ENCODE data around the gene VILL.
A peak's percentile ranks its signal among the peaks of the same experiment; 100 is the strongest.

Gene VILL

DNA sequence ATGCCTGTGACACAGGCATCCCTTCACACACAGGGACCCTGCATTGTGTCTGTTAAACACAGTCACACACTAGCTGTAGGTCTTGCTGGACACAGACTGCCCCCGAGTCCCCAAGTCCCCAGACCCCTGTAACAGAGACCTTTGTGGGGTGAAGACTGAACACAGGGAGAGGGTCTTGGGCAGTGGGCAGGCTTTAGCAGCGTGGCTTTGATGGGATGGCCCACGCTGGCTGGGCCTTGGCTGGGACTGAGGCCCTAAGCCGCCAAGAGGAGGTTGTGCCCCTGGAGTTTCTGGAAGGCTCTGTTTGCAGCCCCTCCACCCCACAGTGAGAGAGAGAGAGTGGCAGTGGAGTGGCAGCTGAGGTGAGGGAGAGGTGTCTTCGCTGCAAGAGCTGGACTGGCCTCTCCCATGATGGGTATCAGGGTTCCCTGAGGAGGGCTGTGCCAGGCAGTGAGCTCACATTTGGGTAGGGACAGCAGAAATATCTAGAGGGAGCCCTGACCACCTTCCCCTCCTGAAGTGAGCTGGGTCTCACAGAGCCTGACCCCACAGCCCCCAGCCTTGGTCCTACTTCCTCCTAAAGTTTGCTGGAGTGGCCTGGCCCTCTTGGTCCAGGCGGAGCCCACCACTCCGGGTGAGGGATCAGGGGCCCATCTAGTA, 635 bp upstream of the VILL start:
- DNase-seq (ENCODE audit: insufficient read length) (no peak), FAIRE-seq (no peak)
- TF ChIP-seq POLR2A (IDR thresholded peaks at IDR 0.05; ENCODE audit: low read depth, low read length): no peak
- no peak for TF ChIP-seq TAF1 (IDR thresholded peaks at IDR 0.05; ENCODE audit: borderline replicate concordance, low read depth, low read length)
- no peak for TF ChIP-seq POLR2AphosphoS5 (IDR thresholded peaks at IDR 0.05; ENCODE audit: low read depth, low read length)

DNA sequence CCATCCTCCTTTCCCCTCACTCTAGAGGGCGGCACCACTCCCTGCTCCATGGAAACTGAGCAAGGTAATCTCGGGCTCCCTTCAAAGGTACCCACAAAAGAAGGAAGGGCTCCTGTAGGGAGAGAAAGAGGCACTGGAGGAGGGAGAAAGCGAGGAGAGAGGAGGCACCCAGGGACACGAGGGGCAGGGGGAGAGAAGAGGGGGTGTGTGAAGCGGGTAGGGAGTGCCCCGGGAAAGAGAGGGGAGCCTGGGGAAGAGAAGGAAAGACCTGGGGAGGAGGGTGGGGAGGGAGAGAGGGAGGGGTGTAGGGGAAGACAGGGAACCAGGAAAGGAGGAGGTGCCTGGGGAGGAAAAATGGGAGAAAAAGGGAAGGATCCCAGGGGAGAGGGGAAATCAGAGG, 523 bp downstream of the VILL start:
- FAIRE-seq: no peak
- DNase-seq (ENCODE audit: insufficient read length): no peak
- TF ChIP-seq POLR2AphosphoS5 (IDR thresholded peaks at IDR 0.05; ENCODE audit: low read depth, low read length): no peak
- TF ChIP-seq POLR2A (IDR thresholded peaks at IDR 0.05; ENCODE audit: low read depth, low read length): no peak
- TF ChIP-seq TAF1 (IDR thresholded peaks at IDR 0.05; ENCODE audit: borderline replicate concordance, low read depth, low read length): no peak

DNA sequence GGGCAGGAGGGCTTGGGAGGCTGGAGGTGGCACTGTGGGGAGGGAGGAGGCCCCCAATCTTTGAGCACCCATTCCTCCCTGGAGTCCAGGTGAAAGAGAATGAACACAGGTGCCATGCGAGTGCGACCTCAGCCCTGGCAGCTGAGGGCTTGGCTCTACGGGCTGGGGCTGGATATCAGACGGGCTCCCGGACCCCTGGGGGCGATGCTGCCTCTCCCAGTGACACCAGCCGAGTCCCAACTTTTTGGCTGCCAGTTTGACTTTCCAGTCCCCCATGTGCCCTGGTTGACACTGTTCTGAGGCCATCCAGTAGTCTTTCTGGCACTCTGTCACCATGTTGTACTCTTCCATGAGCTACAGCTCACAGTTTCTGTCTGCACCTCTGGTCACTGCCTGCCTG, 1.2 kb downstream of the VILL start:
- FAIRE-seq (no peak), DNase-seq (ENCODE audit: insufficient read length) (no peak)
- TF ChIP-seq POLR2A (IDR thresholded peaks at IDR 0.05; ENCODE audit: low read depth, low read length): no peak
- TF ChIP-seq TAF1 (IDR thresholded peaks at IDR 0.05; ENCODE audit: borderline replicate concordance, low read depth, low read length): no peak
- no peak for TF ChIP-seq POLR2AphosphoS5 (IDR thresholded peaks at IDR 0.05; ENCODE audit: low read depth, low read length)

DNA sequence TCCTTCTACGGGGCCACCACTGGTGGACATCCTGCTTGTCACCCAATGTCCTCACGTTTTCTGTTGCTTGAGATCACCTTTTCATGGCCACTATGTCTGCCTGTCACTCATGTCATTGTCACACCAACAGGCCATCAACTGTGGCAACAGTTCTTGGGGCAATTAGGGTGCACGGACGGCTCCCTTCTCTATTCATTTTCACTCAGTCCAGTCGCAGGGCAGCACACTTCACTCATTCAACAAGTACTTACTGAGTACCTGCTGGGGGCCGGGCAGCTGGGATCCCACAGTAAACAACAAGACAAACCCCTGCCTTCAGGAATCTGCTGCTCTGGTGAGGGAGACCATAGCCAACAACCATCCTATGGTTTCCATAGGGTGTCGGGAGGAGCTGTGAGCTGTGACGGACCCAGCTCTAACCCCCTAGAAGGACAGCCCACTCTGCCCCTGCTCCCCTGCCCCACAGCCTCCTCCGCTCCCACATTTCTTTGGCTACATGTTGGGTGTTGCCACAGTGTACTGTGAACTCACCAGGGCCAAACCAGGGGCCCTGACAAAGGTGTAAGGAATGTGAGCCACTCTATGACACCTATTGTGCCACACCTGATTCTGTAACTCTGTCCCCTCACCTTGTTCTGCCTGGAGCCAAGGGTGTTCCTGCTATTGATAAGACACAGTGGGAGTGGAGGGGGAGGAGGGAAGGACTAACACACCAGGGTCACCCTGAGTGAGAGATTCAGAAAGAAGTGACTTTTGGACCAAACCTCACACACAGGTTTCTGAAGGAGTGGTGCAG, 1.9 kb downstream of the VILL start:
- DNase-seq (ENCODE audit: insufficient read length) (no peak), FAIRE-seq (no peak)
- TF ChIP-seq POLR2AphosphoS5 (IDR thresholded peaks at IDR 0.05; ENCODE audit: low read depth, low read length): no peak
- TF ChIP-seq TAF1 (IDR thresholded peaks at IDR 0.05; ENCODE audit: borderline replicate concordance, low read depth, low read length): no peak
- TF ChIP-seq POLR2A (IDR thresholded peaks at IDR 0.05; ENCODE audit: low read depth, low read length): no peak

DNA sequence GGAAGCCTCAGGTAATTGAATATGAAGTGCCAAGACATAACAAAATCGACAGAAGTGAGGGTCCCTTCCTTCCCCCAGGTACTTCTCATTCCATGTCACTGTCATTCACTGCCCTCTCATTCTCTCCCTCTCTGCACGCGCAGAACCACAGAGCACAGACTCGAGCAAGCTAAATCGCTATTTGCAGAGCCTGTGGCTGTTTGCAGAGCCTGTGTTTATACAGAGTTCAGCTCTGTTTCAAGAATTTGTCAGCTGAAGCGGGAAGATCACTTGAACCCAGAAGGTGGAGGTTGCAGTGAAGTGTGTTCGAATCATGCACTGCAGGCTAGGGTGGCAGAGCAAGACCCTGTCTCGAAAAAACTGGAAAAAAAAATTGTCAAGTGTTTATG, 2.5 kb downstream of the VILL start:
- DNase-seq (ENCODE audit: insufficient read length) (no peak), FAIRE-seq (no peak)
- no peak for TF ChIP-seq POLR2A (IDR thresholded peaks at IDR 0.05; ENCODE audit: low read depth, low read length)
- TF ChIP-seq TAF1 (IDR thresholded peaks at IDR 0.05; ENCODE audit: borderline replicate concordance, low read depth, low read length): no peak
- no peak for TF ChIP-seq POLR2AphosphoS5 (IDR thresholded peaks at IDR 0.05; ENCODE audit: low read depth, low read length)

DNA sequence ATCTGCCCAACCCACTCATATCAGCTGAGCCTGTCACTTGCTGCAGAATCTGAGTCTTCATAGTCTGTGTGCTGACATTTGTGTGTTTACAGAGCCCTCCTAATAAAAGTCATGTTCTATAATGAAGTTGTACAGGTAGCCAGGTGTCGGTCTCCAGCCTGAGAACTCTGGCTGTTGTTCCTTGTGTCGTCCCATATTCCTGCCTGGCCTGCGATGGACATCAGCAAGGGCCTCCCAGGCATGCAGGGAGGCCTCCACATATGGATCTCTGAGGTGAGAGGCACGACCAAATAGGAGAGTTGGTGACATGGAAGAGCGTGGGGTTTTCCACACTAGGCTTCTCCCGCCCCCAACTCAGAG, 2.9 kb downstream of the VILL start:
- no peak for FAIRE-seq
- TF ChIP-seq POLR2AphosphoS5 (IDR thresholded peaks at IDR 0.05; ENCODE audit: low read depth, low read length) (no peak), TAF1 (IDR thresholded peaks at IDR 0.05; ENCODE audit: borderline replicate concordance, low read depth, low read length) (no peak), POLR2A (IDR thresholded peaks at IDR 0.05; ENCODE audit: low read depth, low read length) (no peak)

DNA sequence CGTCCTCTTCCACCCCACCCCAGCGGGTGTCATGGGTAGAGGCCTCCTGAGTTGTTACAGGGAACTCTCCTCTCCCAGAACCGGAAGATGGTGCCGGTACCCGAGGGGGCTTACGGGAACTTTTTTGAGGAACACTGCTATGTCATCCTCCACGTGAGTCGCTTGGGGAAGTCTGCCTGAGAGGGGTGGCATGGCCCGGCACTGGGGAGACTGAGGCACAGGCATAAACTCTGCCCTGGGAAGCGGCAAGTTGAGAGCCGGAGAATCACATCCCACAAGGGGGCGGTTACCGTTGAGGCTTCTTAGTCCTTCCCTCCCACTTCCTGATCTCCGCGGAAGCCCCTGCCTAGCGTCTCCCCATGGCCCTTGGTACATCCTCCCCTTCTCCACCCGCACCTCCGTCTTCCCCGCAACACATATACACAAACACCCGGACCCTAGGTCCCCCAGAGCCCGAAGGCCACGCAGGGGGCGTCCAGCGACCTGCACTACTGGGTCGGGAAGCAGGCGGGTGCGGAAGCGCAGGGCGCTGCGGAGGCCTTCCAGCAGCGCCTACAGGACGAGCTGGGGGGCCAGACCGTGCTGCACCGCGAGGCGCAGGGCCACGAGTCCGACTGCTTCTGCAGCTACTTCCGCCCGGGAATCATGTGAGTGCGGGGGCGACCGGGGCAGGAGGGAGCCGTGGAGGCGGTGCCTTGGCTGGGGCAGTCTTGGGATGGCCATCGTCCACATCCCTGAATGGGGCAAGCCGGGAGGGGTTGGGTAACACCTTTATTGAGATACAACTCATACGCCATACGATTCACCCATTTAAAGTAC, 3.4 kb downstream of the VILL start:
- peak; percentile 96 for FAIRE-seq
- TF ChIP-seq TAF1 (IDR thresholded peaks at IDR 0.05; ENCODE audit: borderline replicate concordance, low read depth, low read length) (peak; percentile 84; the same call in 1 of the 2 replicates), POLR2A (IDR thresholded peaks at IDR 0.05; ENCODE audit: low read depth, low read length) (peak; percentile 94), POLR2AphosphoS5 (IDR thresholded peaks at IDR 0.05; ENCODE audit: low read depth, low read length) (peak; percentile 90)
- peak; percentile 62 for DNase-seq (ENCODE audit: insufficient read length)

More for the DNA sequence above, 2.9 kb downstream of the VILL start:
- DNase-seq (ENCODE audit: insufficient read length): no peak

DNA sequence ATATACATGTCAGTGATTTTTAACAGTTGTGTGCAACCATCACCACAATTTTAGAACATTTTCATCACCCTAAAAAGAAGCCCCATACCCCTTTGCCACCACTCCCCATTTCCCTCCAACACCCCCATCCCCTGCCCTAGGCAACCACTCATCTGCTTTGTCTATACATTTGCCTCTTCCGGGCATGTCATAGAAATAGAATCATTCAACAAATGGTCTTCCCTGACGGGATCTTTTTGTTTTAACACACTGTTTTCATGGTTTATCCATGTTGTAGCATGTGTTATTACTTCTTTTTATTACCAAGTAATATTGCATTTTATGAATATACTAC, 4.0 kb downstream of the VILL start:
- DNase-seq (ENCODE audit: insufficient read length) (no peak), FAIRE-seq (no peak)

DNA sequence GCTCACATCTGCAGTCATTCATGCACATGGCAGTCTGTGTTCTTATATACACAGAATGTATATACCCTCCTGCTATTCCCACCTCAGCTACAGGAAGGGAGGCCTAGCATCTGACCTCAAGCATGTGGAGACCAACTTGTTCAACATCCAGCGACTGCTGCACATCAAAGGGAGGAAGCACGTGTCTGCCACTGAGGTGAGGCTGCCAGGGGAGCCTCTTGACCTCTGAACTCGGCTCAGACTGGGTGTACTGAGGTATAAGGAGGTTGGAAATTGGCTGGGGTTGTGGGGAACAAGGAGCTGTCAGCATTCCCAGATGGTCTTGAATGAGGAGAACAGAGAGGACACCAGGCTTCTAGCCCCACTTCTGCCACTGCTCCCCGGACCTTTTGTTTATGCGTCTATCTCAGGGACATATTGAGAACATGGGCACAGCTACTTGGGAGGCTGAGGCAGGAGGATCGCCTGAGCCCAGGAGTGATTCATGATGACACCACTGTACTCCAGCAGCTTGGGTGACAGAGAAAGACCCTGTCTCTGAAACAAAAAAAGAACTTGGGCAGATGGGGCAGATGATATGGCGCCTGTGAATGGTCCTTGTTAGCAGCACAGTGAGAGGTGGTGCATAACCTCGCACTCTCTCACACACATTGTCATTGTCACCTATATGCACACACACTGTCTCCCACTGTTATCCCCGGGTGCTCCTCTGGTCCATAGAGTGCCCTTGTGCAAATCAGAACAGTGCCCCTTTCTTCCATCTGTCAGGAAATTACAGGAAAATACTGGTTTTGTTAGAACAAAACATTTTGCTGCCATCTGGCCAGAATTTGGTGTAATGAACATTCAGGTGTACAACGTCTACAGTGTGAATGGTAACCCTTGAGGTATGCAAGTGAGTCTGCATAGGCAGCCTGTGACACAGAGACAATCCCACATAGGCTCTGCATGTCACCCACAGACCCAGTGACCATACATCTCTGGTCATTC, 5.4 kb downstream of the VILL start:
- DNase-seq (ENCODE audit: insufficient read length): no peak

More for the DNA sequence above, 4.0 kb downstream of the VILL start:
- no peak for TF ChIP-seq POLR2A (IDR thresholded peaks at IDR 0.05; ENCODE audit: low read depth, low read length)
- no peak for TF ChIP-seq TAF1 (IDR thresholded peaks at IDR 0.05; ENCODE audit: borderline replicate concordance, low read depth, low read length)
- TF ChIP-seq POLR2AphosphoS5 (IDR thresholded peaks at IDR 0.05; ENCODE audit: low read depth, low read length): no peak

DNA sequence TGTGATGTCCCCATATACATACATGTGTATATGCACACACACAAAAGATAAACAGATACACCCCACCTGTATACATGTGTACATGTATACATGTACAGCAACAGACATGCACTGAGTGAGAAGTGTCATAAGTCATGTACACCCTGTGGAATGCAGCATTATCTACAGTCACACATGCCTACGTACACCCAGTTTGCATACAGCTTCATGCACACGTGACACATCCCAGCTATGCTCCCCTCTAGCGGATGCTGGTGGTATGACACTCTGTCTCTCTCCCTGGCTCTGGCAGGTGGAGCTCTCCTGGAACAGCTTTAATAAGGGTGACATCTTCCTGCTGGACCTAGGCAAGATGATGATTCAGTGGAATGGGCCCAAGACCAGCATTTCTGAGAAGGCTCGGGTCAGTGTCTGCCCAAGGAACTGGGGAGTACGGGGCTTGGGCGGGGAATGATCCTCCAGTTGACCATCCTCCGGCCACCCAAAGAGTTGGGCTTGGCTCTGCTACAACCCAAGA, 6.3 kb downstream of the VILL start:
- FAIRE-seq: peak; percentile 99
- no peak for TF ChIP-seq POLR2A (IDR thresholded peaks at IDR 0.05; ENCODE audit: low read depth, low read length)
- TF ChIP-seq POLR2AphosphoS5 (IDR thresholded peaks at IDR 0.05; ENCODE audit: low read depth, low read length): no peak
- TF ChIP-seq TAF1 (IDR thresholded peaks at IDR 0.05; ENCODE audit: borderline replicate concordance, low read depth, low read length): no peak
- DNase-seq (ENCODE audit: insufficient read length): no peak

More for the DNA sequence above, 5.4 kb downstream of the VILL start:
- TF ChIP-seq TAF1 (IDR thresholded peaks at IDR 0.05; ENCODE audit: borderline replicate concordance, low read depth, low read length) (no peak), POLR2AphosphoS5 (IDR thresholded peaks at IDR 0.05; ENCODE audit: low read depth, low read length) (no peak), POLR2A (IDR thresholded peaks at IDR 0.05; ENCODE audit: low read depth, low read length) (no peak)
- no peak for FAIRE-seq

Measured in GM12892 (cell line).